ENCODE measurements around the gene DAB2IP. TPM values are rescaled to one million over a fixed set of nuclear protein-coding genes. Genes with fewer than 3 reads are reported as not detected.

DAB2IP gene
- total and polyA plus RNA-seq, 4 donors = 19.4 to 75.0 (median 28.7) TPM

- Histone ChIP-seq H3K9ac (ENCODE audit: insufficient read depth in 1 of 2, low read length in 2 of 2) (no peak overlapping the region), H3K4me1 (ENCODE audit: control insufficient read depth in 5 of 5, insufficient read depth in 5 of 5, low read length in 5 of 5) (peaks cover 0 to 36% (median 14%) of the 10 kb centered on the region in 5 donors)
- 16 to 19% methylated on average over 15 of the region's 15 CpGs for WGBS, 2 donors
These were observed 1.0 kb upstream of the DAB2IP start for GRCh38 chr9:121650217-121651007.

GRCh38 chr9:121651008-121651294 lies 483 bp upstream of the DAB2IP start:
- Histone ChIP-seq H3K36me3 (ENCODE audit: control insufficient read depth in 4 of 4, insufficient read depth in 4 of 4, low read length in 4 of 4) (no peaks in the 10 kb centered on the region), H3K9ac (ENCODE audit: insufficient read depth in 1 of 2, low read length in 2 of 2) (no peak overlapping the region), H3K4me3 (no peak overlapping the region), H3K27ac (ENCODE audit: low read depth in 1 of 2, low read length in 1 of 2) (no peak overlapping the region), H3K9me3 (ENCODE audit: control insufficient read depth in 4 of 4, insufficient read depth in 3 of 4, low read length in 3 of 4) (no peaks in the 10 kb centered on the region), H3K4me1 (ENCODE audit: control insufficient read depth in 5 of 5, insufficient read depth in 5 of 5, low read length in 5 of 5) (peaks cover 0 to 36% (median 14%) of the 10 kb centered on the region in 5 donors), H3K27me3 (ENCODE audit: control insufficient read depth in 3 of 3, insufficient read depth in 3 of 3, low read length in 2 of 3) (no peaks in the 10 kb centered on the region)
- DNase-seq = no peak
- WGBS, 2 donors = 17 to 22% methylated on average over 9 of the region's 9 CpGs
- ATAC-seq (ENCODE audit: insufficient read depth, low FRiP score) = no peak
- TF ChIP-seq CTCF (IDR thresholded peaks at IDR 0.05; ENCODE audit: control extremely low read depth, extremely low read depth) = no peak

More at GRCh38 chr9:121650217-121651007, 1.0 kb upstream of the DAB2IP start:
- Histone ChIP-seq H3K4me3 (no peak overlapping the region), H3K36me3 (ENCODE audit: control insufficient read depth in 4 of 4, insufficient read depth in 4 of 4, low read length in 4 of 4) (no peaks in the 10 kb centered on the region), H3K27me3 (ENCODE audit: control insufficient read depth in 3 of 3, insufficient read depth in 3 of 3, low read length in 2 of 3) (no peaks in the 10 kb centered on the region), H3K9me3 (ENCODE audit: control insufficient read depth in 4 of 4, insufficient read depth in 3 of 4, low read length in 3 of 4) (no peaks in the 10 kb centered on the region), H3K27ac (ENCODE audit: low read depth in 1 of 2, low read length in 1 of 2) (no peak overlapping the region)
- no peak for ATAC-seq (ENCODE audit: insufficient read depth, low FRiP score)
- peak; percentile 97 to 99 (median 98) for DNase-seq
- TF ChIP-seq CTCF (IDR thresholded peaks at IDR 0.05; ENCODE audit: control extremely low read depth, extremely low read depth) = no peak

- Histone ChIP-seq H3K9me3 (ENCODE audit: control insufficient read depth in 4 of 4, insufficient read depth in 3 of 4, low read length in 3 of 4) (no peaks in the 10 kb centered on the region), H3K9ac (ENCODE audit: insufficient read depth in 1 of 2, low read length in 2 of 2) (peak overlapping the region; percentile 34 to 70), H3K36me3 (ENCODE audit: control insufficient read depth in 4 of 4, insufficient read depth in 4 of 4, low read length in 4 of 4) (peaks cover 0 to 7% (median 2%) of the 10 kb centered on the region in 4 donors), H3K27ac (ENCODE audit: low read depth in 1 of 2, low read length in 1 of 2) (peak overlapping the region; percentile 60 to 68), H3K4me3 (peak overlapping the region; percentile 44), H3K4me1 (ENCODE audit: control insufficient read depth in 5 of 5, insufficient read depth in 5 of 5, low read length in 5 of 5) (peaks cover 0 to 36% (median 17%) of the 10 kb centered on the region in 5 donors), H3K27me3 (ENCODE audit: control insufficient read depth in 3 of 3, insufficient read depth in 3 of 3, low read length in 2 of 3) (no peaks in the 10 kb centered on the region)
- no peak for TF ChIP-seq CTCF (IDR thresholded peaks at IDR 0.05; ENCODE audit: control extremely low read depth, extremely low read depth)
- peak; percentile 68 to 81 (median 77) for DNase-seq
- no peak for ATAC-seq (ENCODE audit: insufficient read depth, low FRiP score)
- 2 to 4% methylated on average over 29 of the region's 29 CpGs for WGBS, 2 donors
These were observed 795 bp downstream of the DAB2IP start for GRCh38 chr9:121652021-121652837.
